CD4-positive, alpha-beta T cell treated with Interleukin-2 at 100 ng/mL for 4 hours (primary cell): Measurements from ENCODE around the gene WFDC12.

Experiments
- DNase-seq: peaks from one replicate; pipeline ENCODE4 v3.0.0-alpha.2; 2020; ENCODE audit warnings: low spot score

WFDC12 gene

DNA sequence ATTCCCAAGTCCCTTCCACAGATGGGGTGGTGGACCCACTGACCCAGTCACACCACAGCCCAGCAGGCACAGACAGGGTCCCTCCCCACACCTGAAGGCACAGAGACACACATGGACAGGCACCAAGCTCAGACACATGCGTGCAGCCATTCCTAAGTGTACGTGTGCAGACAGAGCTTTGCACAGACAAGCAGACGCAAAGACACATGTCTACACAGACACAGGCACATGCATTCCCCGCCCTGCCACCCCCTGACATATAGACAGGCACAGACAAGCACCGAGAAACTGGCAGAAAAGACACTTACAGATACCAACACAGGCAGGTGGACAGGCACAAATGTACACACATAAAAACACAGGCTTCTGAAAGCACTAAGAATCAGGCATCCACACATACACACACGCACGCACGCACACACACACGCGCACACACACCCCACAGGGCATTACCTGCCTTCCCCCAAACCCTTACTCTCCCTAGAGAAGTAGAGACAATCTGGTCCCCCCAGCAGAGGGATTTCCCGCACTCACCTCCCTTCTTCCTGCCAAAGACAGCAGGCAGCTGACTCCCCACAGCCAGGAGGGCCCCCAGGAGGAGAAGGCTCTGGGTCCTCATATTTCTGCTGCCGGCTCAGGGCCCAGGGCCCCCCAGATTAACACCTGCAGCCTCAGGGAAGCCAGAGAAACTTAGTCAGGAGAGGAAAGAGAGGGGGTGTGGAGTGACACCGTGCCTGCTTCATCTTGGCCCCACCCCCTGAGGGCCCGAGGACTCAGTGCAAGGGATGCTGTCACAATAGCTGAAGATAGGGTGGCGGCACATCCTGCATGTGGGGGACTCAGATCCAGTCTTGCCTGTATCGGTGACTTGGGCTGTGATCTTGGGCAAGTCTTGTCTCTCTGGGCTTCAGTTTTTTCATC, 9.5 kb downstream of the WFDC12 start, which contains the start of gene WFDC5:
WFDC5 (minus strand) TSS at position 710 of the 921 bp plus-strand sequence; CDS start at position 619, 91 bp downstream.
- DNase-seq = no peak

DNA sequence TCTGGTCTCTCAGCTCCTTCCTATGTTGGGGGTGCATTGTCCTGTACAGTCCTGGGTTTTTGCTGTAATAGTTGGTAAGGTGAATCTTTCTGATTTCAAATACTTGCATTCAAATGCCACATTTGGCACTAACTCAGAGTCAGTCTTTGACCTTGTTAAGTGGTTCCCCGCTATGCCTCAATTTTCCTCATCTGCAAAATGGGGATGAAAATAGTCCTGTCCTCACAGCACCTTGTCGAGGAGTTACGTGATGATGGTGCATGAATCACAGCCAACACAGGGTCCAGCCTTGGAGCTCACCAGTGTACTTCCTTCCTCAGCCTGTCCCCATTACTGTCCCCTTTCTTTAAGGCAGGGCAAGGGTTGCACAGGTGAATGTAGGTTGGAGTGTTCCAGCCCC, 10.4 kb downstream of the WFDC12 start:
- no peak for DNase-seq

DNA sequence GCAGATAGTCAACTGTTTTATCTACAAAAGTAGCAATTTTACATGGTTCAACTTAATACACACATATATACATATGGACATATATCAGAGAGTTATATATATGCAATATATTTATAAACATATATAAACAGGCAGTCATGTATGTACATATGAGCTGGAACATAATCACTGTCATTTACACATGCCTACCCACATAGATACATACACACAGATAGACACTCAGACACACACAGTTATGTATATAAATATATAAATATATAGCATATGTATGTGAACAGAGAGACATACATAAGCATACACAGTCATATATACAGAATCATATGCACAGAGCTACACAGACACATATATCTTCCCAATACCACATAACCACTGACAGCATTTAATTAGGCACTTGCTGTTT, 11.5 kb downstream of the WFDC12 start:
- DNase-seq = no peak

DNA sequence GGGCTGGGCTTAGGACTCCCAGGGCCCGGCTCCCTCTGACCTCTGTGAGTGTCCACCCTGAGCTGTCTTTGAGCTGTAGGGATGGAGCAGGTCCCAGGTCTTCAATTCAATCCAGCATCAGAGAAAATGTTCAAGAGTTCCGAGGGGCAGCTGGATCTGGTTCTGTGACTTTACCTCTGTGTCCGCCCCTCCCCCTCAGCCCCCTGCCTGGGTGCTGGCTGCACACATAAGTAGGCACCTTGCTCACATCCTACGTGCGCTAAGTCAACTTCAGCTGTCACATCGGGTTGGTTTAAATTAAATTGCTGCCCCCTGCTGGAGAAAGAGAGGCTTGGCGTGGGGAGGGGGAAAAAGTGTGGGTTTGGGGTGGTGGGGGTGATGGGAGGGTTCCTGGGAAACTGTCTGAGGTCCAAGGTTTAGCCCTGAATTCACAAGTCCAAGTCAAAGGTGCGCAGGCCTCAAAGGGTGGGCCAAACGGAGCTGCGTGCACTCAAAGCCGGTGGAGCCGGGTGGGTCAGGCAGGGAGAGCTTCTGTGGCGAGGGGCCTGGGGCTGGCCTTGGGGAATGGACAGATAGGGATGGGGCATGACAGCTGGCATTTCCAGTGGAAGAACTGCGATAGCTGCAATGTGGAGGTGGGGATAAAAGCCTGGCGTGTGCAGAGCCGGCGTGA, 12.3 kb downstream of the WFDC12 start:
- peak; percentile 22 for DNase-seq

DNA sequence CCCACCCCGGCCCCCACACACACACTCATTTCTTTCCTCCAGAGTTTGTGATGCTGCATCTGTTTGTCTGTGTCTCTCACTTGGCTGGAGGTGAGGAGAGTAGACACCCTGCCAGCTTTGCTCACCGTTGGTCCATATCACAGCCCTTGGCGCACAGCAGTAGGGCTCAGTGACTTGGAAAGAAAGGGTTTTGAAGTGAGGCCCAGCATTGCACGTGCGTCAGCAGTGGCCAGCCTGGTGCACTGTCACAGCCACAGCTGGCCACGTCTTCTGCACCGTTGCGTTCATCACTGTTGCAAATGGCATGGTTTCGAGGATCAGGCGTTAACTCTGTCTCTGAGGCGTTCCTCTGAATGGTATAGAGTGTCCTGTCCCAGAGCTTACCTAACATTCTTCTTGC, 13.0 kb downstream of the WFDC12 start:
- DNase-seq = no peak

DNA sequence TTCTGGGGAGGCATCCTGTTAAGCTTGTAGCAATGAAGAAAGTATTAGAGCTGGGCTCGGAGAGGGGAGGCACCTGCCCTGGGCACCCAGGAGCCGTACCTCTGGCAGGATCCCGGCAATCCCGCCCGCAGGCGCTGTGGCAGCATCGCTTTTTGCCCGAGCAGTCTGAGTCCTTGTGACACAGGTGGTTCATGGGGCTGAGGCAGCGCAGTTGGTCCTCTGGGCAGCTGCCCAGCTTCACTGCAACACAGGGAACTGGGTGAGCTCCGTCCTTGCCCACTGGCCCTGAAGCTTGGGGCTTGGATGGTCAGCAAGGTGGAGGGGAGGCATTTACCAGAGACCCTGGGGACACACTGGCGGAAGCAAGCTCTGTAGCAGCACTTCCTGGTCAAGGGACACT, 14.0 kb downstream of the WFDC12 start:
- no peak for DNase-seq

DNA sequence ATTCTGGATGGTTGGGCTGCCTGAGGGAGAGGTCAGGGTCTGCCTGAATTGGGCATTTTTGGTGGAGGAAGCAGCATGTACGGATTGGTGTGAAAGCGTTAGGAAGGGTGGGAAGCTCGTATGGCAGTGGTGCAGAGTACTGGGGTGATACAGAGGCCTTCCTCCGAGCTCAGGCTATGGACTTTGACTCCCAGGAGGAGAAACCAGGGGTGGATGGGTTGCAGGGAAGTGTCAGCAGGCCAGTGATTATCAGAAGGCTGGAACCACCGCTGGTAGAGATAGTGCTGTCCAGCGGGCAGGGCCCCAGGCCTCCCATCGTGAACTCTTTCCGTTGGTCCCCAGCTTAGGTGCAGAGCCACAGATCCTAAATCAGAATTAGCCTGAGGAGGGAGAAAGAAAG, 14.6 kb downstream of the WFDC12 start:
- no peak for DNase-seq

DNA sequence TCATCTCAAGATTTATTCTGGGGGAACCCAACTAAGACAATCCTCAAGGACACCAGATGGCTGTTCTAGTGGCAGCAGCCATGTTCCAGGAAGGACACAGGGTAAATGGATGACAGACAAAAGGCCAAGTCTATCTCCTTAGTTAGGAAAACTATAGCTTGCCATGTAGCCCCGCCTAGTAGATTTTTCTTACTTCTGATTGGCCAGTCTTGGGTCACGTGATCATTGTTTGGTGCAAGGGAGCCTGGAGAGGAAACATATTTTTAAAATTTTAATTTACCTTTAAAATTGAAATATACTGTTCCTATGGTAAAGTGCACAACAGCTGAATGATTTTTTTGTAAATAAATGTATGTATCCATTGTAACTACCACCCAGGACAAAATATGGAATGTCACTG, 18.9 kb downstream of the WFDC12 start:
- DNase-seq = no peak

DNA sequence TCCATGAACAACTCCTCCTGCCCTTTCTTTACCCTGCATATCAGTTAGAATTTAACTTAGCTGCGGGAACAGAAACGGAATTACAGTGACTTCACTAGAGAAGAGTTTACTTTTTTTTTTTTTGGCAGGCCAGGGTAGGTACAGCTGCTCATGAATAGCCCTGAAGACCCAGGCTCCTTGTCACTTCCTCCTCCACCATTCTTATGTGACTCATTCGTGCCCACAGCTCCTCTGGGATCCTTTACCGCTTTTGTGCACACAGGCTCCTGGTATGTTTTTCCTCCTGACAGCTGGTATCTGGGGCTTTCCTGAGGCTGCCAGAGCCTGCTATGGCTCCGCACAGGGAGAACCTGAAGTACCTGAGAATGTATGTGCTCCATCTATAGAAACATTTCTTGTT, 19.5 kb downstream of the WFDC12 start:
- DNase-seq = no peak

DNA sequence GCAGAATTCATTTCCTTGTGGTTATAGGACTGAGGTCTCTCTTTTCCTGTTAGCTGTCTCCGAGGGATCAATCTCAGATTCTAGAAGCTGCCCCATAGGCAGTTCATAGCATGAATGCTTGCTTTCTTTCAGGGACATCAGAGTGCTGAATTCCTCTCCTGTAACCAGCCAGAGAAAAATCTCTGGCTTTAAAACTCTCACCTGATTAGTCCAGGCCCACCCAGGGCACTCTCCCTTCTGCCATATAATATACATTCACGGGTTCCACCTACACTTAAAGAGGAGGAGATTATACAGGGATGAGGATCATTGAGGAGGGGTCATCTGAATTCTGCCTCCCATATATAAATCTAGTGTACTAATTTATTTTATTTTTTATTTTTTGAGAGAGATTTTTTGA, 21.2 kb downstream of the WFDC12 start:
- DNase-seq = no peak

DNA sequence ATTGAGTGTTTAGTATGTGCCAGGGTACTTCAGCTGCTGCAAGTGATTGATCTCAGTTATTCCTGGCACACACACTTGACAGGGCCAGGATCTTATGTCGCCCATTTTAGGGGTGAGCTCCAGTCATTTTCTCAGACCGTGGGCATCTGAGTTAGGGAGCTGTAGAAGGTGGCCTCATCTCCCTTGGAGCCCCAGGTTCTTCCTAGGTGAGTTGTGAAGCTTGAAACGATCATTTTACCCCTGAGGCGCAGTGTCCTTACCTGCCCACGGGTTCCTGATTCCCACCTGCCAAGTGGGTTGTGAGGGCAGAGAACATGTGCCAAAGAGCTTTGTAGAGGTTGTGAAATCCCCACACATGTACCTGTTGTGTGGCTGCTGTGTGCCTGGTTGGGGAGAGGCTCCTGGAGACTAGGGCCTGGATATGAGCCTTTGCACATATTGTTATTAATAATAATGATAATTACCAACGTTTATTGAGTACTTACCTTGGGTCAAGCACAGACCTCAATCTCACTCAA, 22.9 kb downstream of the WFDC12 start:
- no peak for DNase-seq

DNA sequence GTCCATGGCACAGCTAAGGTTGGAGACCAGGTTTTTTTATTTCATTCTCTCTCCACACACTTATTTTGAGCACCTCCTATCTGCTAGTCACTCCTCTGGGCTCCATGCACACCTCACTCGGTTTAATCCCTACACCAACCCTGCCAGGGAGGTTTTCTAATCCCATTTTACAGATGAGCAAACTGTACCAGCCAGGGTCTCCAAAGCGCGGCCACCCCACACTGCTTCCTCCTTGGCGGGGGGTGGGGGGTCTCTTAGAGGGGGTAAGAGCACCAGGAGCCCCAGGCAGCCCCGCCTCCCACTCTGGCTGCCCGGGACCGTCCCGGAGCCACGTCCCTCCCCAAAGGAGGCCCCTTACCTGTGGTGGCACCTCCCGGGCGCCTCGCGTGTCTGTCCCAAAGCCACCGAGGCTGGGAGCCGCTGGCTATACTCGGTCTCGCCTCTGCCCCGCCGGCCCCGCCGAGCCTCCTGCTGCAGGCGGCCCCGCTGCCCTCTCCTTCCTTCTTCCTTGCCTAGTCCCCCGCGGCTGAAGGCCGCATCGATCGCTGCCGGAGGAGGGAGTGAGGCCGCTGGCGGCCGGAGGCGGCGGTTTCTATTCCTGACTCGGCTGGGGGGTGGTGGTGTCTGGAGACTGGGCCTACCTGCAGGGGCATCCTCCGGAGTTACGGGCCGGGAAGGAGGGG, 23.6 kb downstream of the WFDC12 start, which contains the start of gene KCNS1:
KCNS1 (minus strand) TSS at position 565 of the 683 bp plus-strand sequence. CDS start 1,891 bp downstream, outside the sequence.
- no peak for DNase-seq

DNA sequence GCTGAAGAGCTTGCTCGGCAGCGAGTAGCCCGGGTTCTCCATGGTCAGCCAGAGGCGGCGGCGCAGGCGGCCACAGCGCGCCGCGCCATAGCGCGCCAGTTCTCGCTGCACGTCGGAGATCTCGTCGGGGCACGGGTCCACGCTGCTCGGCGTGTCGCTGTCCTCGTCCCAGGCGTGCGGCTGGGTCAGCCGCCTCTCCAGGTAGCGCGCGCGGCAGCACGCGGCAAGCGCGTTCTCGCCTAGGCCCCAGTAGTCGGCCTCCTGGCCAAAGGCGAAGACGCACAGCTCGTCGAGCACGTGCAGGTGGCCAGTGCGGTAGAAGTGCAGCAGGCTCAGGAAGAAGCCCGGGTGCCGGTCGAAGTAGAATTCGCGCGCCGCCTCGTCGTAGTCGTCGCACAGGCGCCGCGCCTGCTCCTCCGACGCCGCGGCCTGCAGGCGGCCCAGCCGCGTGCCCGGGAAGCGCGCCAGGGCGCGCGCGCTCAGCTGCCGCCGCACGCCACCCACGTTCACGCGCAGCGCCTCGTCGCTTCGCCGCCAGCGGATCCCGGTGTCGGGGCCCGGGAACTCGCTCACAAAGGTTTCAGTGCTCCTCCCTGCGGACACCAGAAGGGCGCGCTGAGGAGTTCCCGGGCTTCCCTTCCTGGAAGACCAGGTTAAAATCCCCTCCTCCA, 26.0 kb downstream of the WFDC12 start:
- no peak for DNase-seq

DNA sequence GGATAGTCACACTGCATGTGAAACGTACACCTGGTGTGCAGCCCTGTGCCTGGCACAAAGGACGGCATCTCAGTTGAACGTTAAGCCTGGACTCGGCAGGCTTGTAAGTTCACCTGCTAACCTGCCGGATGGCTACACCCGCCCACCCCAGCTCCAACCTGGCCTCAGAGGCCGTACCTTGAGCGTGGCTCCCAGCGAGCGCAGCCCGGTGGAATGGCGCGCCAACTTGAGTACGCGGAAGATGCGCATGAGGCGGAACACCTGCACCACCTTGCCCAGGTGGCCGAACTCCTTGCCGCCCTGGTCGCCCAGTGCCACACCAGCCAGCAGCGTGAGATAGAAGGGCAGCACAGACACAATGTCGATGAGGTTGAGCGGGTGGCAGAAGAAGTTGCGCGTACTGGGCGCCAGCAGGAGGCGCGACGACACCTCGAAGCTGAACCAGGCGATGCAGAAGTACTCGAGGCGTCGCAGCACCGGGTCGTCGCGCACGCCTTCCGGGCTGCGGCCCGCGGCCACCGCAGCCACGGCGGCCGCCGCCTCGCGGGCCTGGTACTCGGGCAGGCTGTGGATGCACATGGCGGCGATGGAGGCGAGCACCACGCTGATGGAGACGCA, 26.7 kb downstream of the WFDC12 start:
- DNase-seq = peak; percentile 44

DNA sequence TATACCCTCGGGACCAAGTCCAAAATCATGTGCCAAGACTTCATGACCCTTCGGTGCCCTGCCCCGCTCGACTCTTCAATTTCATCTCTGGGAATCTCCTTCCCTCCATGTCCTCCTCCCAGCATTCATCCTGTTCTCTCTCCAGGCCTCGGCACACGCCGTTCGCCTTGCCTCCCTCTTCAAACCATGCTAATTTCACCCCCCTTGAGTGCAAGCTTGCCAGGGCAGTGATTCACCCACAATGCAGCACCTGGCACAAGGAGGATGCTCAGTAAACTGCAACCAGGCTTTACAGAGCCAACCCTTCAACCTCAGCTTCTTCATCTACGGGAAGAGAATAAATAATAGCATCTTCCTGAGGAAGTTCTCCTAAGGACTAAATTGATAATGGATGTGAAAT, 27.5 kb downstream of the WFDC12 start:
- no peak for DNase-seq

DNA sequence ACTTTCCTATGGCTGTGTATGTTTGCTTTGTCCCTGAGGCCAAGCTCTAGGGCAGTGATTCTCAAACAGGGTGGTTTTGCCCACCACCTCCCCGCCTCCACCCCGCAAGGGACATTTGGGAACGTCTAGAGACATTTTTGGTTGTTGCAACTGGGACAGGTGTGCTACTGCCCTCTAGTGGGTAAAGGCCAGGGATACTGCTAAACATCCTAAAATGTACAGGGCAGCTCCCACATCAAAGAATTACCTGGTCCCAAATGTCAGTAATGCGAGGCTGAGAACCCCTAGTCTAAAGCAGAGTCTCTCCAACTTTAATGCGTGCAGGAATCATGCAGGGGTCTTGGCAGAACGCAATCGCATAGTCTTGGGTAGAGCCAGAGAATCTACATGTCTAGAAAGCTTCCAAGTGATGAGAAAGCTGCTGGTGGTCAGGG, 28.4 kb downstream of the WFDC12 start:
- peak; percentile 74 for DNase-seq

DNA sequence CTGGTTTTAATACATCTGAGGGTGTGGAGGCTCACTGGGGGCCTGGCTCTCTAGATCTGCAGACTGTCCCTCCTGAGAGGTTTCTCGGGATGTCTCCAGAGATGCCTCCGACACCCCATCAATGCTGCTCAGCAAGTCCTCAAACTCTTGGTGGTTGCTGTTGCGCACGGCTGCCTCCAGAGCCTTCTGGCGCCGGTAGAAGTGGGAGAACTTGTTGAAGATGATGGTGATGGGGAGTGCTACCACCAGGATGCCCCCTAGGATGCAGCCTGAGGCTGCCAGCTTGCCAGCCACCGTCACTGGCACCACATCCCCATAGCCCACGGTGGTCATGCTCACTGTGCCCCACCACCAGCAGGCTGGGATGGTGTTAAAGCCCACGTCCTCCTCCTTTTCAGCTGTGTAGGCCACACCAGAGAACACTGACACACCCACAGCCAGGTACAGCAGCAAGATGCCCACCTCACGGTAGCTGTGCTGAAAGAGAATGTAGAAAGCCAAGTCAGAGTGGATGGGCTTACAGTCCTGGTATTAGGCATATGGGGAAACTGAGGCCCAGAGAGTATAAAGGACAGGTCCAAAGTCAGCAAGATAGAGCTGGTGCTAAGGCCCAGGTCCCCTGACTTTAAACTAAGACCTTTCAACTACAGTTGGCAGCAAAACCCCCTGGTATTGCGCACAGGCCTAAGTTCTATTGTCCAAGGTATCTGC, 29.2 kb downstream of the WFDC12 start:
- DNase-seq = no peak

DNA sequence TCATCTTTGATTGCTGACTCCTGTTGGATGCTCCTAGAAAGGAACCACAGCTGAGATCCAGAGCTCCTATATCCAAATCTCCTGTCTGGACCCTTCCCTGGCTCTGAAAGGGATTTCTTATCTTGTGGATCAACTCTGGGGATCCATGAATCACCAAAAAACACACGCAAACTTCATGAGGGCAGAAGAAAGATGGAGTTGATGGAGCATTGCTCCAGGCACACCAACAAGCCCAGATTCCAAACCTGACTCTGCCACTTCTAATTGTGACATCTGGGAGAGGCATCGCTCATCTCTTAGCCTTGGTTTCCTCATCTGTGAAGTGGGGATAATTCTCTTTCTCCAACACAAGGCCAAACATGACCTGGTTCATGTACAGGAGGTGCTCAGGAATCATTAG, 30.1 kb downstream of the WFDC12 start:
- DNase-seq = no peak

DNA sequence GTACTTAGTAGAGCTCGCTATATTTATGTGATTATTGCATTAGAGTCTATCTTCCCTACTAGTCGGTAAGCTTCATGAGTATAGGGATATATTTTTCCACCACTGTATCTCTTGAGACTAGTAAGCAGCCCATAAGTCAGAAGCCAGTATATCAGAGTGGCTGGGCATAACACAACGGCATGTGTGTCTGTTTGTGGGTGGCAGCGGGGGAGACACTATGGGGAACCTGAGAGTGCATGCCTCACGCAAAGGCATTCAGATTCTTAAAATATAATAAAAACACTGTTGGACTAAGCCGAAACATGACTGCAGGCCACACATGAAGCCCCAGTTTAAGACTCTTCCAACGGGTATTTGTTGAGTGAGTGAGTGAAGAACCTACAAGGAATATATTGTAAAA, 31.4 kb downstream of the WFDC12 start:
- no peak for DNase-seq

DNA sequence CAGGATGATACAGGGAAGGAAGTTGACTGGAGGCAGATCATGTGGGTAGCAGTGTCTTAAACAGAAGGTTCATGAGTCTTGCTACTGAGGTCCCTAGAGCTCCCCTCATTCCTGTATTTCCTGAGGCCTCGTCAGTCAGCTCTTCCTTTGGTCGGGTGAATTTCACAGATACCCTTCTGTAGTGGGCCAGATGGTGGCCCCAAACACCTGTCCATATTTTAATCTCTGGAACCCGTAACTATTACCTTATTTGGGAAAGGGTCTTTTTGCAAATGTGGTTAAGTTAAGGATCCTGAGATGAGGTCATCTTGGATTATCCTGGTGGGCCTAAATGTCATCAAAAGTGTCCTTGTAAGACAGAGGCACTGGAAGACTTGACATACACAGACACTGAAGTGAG, 32.9 kb downstream of the WFDC12 start:
- no peak for DNase-seq

DNA sequence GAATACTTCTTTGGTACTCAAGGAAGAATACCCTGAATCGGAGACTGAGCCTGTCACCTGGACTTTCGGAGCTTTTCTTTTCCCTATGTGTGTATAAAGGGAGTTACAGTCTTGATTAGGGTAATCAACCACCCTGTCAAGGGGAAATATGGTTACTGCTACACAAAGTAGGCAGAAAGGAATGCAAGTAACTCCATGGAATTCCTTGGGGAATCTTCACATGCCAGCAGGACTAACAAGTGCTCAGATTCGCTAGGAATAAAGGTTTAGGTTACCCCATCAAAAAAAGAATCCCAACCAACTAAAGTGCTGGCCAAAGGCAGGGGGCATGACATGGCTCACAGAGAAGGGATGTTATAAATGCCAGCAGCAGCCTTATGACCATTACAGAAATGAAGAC, 33.8 kb downstream of the WFDC12 start:
- no peak for DNase-seq
